Stimulated activated naive CD4-positive, alpha-beta T cell treated with Interleukin-2 at 50 U/mL for 16 hours (primary cell): ENCODE results near the gene AMT.

Experiments
- DNase-seq: peaks from one replicate; lab custom pipeline; 2025; lab: John Stamatoyannopoulos, UW

Gene AMT

DNA sequence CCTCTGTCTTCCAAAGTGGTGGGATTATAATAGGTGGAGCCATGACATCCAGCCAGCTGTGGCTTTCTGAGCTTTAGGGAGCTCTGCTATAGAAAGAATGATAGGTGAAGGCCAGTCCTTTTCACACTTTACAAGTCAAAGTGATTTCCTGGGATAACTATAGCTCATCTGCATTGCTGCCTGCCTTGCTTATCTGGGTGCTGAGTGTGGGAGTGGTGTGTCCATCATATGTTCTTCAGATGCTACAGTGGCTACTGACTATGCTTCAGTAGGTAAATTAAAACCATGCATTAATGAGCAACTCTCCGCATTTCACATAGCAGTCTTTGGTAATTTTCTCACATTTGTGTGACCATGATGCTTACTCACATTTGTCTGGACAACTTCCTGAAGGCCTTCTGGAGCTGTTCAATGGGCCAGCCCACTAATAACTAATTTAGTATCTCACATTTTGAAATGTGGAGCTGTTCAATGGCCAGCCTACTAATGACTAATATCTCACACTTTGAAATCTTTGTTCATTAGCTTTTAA lies 33.9 kb downstream of the AMT start:
- no peak for DNase-seq

GRCh38 chr3:49387721-49388120 lies 34.6 kb downstream of the AMT start:
- DNase-seq: no peak

- no peak for DNase-seq
Observed at GRCh38 chr3:49386056-49386756, 36.1 kb downstream of the AMT start.

GRCh38 chr3:49385617-49386016 lies 36.7 kb downstream of the AMT start:
- no peak for DNase-seq

DNA sequence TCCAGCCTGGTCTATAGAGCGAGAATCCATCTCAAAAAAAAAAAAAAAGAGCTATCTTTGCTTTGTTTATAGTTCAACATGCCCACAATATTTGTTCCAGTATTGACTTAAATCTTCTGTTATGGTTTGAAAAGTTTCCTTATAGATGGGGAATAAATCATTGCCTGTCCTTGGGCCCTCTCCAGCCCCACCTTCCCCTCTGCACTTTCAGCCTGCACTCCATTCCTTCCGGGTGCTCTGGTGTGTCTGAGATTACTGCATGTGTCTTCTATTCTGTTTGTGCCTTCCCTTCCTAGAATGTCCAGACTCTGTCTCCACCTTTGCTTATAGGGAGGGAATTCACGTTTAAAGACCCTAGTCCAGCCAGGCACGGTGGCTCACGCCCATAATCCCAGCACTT lies 38.9 kb downstream of the AMT start:
- no peak for DNase-seq

DNA sequence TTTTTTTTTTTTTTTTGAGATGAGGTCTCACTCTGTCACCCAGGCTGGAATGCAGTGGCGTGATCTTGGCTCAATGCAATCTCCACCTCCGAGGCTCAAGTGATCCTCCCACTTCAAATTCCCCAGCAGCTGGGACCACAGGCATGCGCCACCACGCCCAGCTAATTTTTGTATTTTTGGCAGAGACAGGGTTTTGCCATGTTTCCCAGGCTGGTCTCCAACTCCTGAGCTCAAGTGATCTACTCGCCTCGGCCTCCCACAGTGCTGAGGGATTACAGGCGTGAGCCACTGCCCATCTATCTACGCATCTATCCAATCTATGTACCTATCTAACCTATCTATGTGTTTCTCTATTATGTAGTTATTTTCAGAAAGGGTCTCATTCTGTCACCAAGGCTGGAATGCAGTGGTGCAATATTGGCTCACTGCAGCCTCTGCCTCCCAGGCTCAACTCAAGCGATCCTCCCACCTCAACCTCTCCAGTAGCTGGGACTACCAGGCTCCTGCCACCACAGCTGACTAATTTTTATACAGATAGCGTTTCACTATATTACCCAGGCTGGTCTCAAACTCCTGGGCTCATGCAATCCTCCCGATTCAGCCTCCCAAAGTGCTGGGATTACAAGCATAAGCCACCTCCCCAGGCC lies 43.9 kb downstream of the AMT start:
- DNase-seq: no peak

DNA sequence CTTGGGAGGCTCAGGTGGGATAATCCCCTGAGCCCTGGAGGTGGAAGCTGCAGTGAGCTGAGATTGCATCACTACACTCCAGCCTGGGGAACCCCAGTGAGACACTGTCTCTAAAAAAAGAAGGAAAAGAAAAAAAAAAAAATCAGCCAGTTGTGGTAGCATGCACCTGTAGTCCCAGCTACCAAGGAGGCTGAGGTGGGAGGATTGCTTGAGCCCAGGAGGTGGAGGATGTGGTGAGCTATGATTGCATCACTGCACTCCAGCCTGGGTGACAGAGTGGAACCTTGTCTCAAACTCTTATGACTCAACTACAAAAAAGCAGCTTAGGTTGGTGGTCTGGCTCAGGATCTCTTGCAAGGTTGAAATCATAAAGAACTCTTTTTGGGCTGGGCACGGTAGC lies 44.8 kb downstream of the AMT start:
- peak; percentile 23 for DNase-seq

- no peak for DNase-seq
Observed at GRCh38 chr3:49371946-49372345, 50.3 kb downstream of the AMT start.

- no peak for DNase-seq
Observed at GRCh38 chr3:49370585-49371290, 51.5 kb downstream of the AMT start.
